Measurements from ENCODE around the gene DEF6. TPM values are rescaled to one million over a fixed set of nuclear protein-coding genes. Genes with fewer than 3 reads are reported as not detected.

Gene DEF6
- total and polyA plus RNA-seq, 2 of the 13 experiments (the other 11 are each of a cell fraction or from before 2014, with no cell fraction given), result 5.2 to 10.0 TPM

DNA sequence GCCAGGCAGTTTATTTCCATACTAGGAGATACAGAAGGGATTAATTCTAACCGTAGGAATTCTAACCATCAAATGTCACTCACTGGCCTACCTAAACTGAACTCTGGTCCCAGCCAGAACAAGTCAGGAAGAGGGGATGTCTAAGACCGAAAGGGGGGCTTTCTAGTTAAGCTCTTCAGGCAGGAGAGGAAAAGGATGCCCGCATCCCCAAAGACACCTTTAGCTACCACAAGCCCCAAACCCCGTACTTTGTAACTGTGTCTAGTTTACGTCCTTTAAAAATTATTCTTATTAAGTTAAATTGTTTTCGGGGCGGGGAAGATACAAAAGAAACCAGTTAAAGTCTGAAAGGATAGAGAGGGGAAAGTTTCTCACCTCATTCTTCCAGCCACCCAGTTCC is 39.3 kb upstream of the DEF6 start (continued):
- TF ChIP-seq, protein P1, sequence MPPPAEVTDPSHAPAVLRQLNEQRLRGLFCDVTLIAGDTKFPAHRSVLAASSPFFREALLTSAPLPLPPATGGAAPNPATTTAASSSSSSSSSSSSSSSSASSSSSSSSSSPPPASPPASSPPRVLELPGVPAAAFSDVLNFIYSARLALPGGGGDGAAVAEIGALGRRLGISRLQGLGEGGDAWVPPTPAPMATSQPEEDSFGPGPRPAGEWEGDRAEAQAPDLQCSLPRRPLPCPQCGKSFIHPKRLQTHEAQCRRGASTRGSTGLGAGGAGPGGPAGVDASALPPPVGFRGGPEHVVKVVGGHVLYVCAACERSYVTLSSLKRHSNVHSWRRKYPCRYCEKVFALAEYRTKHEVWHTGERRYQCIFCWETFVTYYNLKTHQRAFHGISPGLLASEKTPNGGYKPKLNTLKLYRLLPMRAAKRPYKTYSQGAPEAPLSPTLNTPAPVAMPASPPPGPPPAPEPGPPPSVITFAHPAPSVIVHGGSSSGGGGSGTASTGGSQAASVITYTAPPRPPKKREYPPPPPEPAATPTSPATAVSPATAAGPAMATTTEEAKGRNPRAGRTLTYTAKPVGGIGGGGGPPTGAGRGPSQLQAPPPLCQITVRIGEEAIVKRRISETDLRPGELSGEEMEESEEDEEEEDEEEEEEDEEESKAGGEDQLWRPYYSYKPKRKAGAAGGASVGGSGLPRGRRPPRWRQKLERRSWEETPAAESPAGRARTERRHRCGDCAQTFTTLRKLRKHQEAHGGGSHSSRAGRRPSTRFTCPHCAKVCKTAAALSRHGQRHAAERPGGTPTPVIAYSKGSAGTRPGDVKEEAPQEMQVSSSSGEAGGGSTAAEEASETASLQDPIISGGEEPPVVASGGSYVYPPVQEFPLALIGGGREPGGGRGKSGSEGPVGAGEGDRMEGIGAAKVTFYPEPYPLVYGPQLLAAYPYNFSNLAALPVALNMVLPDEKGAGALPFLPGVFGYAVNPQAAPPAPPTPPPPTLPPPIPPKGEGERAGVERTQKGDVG (CRISPR knock-in tag; IDR thresholded peaks at IDR 0.05; ENCODE audit: borderline replicate concordance), result no peak
- TF ChIP-seq ZNF616 (CRISPR knock-in tag; IDR thresholded peaks at IDR 0.05; ENCODE audit: low read depth) (no peak), ZNF335 (CRISPR knock-in tag; IDR thresholded peaks at IDR 0.05) (no peak), ZNF282 (IDR thresholded peaks at IDR 0.05; ENCODE audit: partially characterized antibody) (no peak)
- TF ChIP-seq, protein P2, sequence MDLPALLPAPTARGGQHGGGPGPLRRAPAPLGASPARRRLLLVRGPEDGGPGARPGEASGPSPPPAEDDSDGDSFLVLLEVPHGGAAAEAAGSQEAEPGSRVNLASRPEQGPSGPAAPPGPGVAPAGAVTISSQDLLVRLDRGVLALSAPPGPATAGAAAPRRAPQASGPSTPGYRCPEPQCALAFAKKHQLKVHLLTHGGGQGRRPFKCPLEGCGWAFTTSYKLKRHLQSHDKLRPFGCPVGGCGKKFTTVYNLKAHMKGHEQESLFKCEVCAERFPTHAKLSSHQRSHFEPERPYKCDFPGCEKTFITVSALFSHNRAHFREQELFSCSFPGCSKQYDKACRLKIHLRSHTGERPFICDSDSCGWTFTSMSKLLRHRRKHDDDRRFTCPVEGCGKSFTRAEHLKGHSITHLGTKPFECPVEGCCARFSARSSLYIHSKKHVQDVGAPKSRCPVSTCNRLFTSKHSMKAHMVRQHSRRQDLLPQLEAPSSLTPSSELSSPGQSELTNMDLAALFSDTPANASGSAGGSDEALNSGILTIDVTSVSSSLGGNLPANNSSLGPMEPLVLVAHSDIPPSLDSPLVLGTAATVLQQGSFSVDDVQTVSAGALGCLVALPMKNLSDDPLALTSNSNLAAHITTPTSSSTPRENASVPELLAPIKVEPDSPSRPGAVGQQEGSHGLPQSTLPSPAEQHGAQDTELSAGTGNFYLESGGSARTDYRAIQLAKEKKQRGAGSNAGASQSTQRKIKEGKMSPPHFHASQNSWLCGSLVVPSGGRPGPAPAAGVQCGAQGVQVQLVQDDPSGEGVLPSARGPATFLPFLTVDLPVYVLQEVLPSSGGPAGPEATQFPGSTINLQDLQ (CRISPR knock-in tag; IDR thresholded peaks at IDR 0.05), result no peak

DNA sequence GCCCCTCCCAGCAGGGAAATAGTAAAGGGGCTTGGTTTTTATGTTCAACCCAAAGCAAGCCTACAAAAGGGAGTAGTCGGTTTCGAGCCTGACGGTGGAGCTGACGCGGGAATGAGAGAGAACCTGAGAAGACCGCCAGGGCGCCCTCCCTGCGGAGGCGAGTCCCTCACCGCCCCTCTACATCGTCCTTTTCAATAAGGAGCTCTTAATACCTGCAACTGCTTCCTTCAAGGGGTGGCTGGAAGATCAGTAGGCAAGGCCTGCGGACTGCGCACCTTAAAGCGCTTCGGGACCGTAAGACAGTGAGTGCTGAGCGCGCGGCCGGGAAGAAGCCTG is 38.8 kb upstream of the DEF6 start:
- 0% methylated on average over 20 of the region's 20 CpGs for WGBS (ENCODE audit: low lambda C conversion rate)
- no peaks in the 10 kb centered on the region for H3K36me3 ChIP-seq (replicated peaks in 1 of 2; ENCODE audit: control insufficient read depth in 1 of 2, insufficient read depth in 2 of 2, low read length in 2 of 2)
- H3K4me2 ChIP-seq (ENCODE audit: low read depth, low read length), result peak overlapping the region; percentile 93
- ChIA-PET POLR2A (interaction anchor here (0.5 to 1.7 kb wide), 25 partner anchors 8 to 1272 kb away, joined by 3 to 18 read pairs (median 4); partner anchors contain the start of genes ANKS1A, PPARD, TAF11 and TEAD3), CTCF (ENCODE audit: low intra/inter-chr PET ratio, low total read pairs) (no interaction called here)
- no peaks in the 10 kb centered on the region; a peak in 1 of 5 replicates for H3K27me3 ChIP-seq (ENCODE audit: control insufficient read depth in 1 of 2, insufficient read depth in 2 of 2, low read length in 2 of 2)
- peak overlapping the region; percentile 93 for H3K27ac ChIP-seq (ENCODE audit: extremely low read length, insufficient read depth, low read length)
- no peaks in the 10 kb centered on the region for H3K9me3 ChIP-seq (ENCODE audit: low read length)
- peak overlapping the region; percentile 32 for H2AFZ ChIP-seq (ENCODE audit: low read length)
- peak overlapping the region; percentile 97 for H3K9ac ChIP-seq (ENCODE audit: insufficient read depth, low read depth, low read length)
- H3K79me2 ChIP-seq (ENCODE audit: insufficient read depth, low read length), result peaks cover 9% of the 10 kb centered on the region
- DNase-seq (ENCODE audit: low spot score) (peak; percentile 52), ATAC-seq (peak; percentile 72), FAIRE-seq (no peak)
- H4K20me1 ChIP-seq (ENCODE audit: insufficient read depth, low read length), result no peaks in the 10 kb centered on the region
- in situ Hi-C loops (cut with HindIII; ENCODE audit: extremely low pct_ligation_motif_present, low pct_unique_long_range_greater_than_20kb), result no loop called here
- intact Hi-C loops (cut with micrococcal nuclease; ENCODE audit: unreplicated experiment), result no loop called here
- peak overlapping the region; percentile 69 to 97 (median 77) for H3K4me3 ChIP-seq (replicated peaks in 1 of 3; ENCODE audit: insufficient read depth in 1 of 3, low read depth in 2 of 3, low read length in 3 of 3)
- BruUV-seq (replicated peaks), result no TSS peak
- peaks cover 45% of the 10 kb centered on the region for H3K4me1 ChIP-seq (ENCODE audit: insufficient read depth, low read length)
- TF ChIP-seq ZBTB38 (CRISPR knock-in tag; IDR thresholded peaks at IDR 0.05), result no peak
- no peak for TF ChIP-seq ZSCAN12 (CRISPR knock-in tag; IDR thresholded peaks at IDR 0.05)
- TF ChIP-seq KLF11 (CRISPR knock-in tag; IDR thresholded peaks at IDR 0.05), result no peak
- no peak for TF ChIP-seq ZNF350 (CRISPR knock-in tag; IDR thresholded peaks at IDR 0.05; ENCODE audit: borderline replicate concordance, low read depth)
- TF ChIP-seq, protein P3, sequence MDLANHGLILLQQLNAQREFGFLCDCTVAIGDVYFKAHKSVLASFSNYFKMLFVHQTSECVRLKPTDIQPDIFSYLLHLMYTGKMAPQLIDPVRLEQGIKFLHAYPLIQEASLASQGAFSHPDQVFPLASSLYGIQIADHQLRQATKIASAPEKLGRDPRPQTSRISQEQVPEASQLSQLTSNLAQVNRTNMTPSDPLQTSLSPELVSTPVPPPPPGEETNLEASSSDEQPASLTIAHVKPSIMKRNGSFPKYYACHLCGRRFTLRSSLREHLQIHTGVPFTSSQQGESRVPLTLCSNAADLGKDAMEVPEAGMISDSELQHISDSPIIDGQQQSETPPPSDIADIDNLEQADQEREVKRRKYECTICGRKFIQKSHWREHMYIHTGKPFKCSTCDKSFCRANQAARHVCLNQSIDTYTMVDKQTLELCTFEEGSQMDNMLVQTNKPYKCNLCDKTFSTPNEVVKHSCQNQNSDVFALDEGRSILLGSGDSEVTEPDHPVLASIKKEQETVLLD (CRISPR knock-in tag; IDR thresholded peaks at IDR 0.05; ENCODE audit: low read depth), result no peak
- TF ChIP-seq TSC22D2 (CRISPR knock-in tag; IDR thresholded peaks at IDR 0.05; ENCODE audit: borderline replicate concordance), result no peak
- 0 out of 2 replicates have a peak, but pooled peaks have one; percentile 3 for TF ChIP-seq ZNF124 (CRISPR knock-in tag; IDR thresholded peaks at IDR 0.05)
- TF ChIP-seq, protein P4, sequence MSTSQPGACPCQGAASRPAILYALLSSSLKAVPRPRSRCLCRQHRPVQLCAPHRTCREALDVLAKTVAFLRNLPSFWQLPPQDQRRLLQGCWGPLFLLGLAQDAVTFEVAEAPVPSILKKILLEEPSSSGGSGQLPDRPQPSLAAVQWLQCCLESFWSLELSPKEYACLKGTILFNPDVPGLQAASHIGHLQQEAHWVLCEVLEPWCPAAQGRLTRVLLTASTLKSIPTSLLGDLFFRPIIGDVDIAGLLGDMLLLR (CRISPR knock-in tag; IDR thresholded peaks at IDR 0.05), result no peak

Measured in HepG2 (cell line).